ENCODE results near the gene DNAJB8. TPM values are rescaled to one million over a fixed set of nuclear protein-coding genes. Genes with fewer than 3 reads are reported as not detected.

Gene DNAJB8
- polyA plus RNA-seq, 2 of the 4 experiments (the other 2 are of a cell fraction) = not detected

DNA sequence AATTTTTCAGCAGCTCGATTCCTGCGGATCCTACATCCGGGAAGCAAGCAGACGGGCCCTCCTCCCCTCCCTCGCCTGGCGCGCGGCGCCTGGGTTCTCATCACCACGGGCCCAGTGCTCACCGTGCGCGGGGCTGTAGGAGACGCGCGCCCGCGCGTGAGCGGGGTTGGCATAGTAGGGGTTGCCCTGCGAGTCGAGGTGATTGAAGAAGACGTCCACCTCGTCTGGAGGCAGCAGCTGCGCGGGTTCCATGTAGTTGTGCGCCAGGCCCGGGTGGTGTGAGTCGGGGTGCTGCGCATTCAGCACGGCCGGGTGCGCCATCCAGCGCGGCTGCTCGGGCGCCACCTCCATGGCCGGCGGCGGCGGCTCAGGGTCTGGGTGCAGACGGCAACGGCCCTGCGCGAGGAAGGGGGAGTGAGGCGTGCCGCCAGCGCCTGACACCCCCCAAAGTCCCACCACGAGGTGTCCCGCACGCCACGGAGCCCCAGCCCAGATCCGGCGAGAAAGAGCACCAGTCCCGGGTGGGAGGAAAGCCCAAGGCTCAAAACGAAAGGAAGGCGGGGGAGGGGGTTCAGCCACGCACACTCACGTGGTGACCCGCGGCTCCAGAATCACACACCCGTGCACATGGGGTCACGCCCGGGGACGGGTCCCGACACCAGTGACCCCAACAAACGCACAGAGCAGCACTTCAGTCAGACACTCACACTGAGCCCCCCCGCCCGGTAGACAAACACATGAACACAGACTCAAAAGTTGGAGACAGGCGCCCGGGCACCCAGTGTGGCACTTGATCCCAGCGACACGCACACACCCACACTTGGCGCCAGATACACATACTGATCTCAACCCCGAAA, 20.2 kb upstream of the DNAJB8 start (continued):
- TF ChIP-seq, protein P1, sequence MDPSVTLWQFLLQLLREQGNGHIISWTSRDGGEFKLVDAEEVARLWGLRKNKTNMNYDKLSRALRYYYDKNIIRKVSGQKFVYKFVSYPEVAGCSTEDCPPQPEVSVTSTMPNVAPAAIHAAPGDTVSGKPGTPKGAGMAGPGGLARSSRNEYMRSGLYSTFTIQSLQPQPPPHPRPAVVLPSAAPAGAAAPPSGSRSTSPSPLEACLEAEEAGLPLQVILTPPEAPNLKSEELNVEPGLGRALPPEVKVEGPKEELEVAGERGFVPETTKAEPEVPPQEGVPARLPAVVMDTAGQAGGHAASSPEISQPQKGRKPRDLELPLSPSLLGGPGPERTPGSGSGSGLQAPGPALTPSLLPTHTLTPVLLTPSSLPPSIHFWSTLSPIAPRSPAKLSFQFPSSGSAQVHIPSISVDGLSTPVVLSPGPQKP (IDR thresholded peaks at IDR 0.05; ENCODE audit: low read depth, low read length) = no peak
- TF ChIP-seq POLR2AphosphoS2 (conservative IDR thresholded peaks at IDR 0.05; ENCODE audit: low read length) (no peak), BHLHE40 (IDR thresholded peaks at IDR 0.05; ENCODE audit: low read depth, low read length) (no peak)

DNA sequence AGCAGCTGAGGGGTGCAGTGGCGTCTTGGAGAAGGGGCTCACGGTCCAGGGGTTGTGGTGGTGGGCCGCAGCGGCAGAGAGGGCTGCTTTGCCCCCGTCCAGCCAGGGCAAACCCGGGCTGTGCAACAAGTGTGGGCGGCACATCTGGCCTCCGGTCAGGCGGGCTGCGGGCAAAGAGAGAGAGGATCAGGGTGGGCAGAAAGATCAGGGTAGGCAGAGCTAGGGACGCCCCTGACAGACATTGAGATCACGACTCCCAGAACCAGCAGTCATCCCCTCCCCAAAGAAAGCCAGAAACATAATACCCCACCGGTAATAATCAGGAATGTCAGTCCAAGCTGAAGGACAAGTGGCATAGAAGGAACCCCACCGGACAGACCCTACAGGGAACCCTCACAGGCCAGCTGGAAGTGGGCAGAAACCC, 19.5 kb upstream of the DNAJB8 start:
- TF ChIP-seq CBX2 (IDR thresholded peaks at IDR 0.05; ENCODE audit: borderline replicate concordance, low read depth) = no peak
- no peak for TF ChIP-seq JUNB (IDR thresholded peaks at IDR 0.05)
- Histone ChIP-seq H3K27ac (peak overlapping the region in 1 of 2 experiments; percentile 84; a peak in 2 of 6 replicates), H3K4me3 (no peak overlapping the region; the same call in 2 of the 3 replicates), H3K4me2 (peak overlapping the region; percentile 99), H3K4me1 (peaks cover 17% of the 10 kb centered on the region; the same call in 2 of the 3 replicates), H3K9me3 (no peaks in the 10 kb centered on the region)
- ATAC-seq = no peak
- ChIA-PET CTCF (interaction anchor here (0.5 to 6.1 kb wide), 4 partner anchors 10 to 1125 kb away, joined by 3 to 27 read pairs (median 4); no protein-coding TSS in a partner anchor), POLR2A (no interaction called here)
- WGBS (ENCODE audit: missing lambda C conversion rate) = 75% methylated on average over 4 of the region's 14 CpGs
- no peak for DNase-seq (ENCODE audit: low read depth in 1 of 2, low spot score in 1 of 2)
- FAIRE-seq = no peak

DNA sequence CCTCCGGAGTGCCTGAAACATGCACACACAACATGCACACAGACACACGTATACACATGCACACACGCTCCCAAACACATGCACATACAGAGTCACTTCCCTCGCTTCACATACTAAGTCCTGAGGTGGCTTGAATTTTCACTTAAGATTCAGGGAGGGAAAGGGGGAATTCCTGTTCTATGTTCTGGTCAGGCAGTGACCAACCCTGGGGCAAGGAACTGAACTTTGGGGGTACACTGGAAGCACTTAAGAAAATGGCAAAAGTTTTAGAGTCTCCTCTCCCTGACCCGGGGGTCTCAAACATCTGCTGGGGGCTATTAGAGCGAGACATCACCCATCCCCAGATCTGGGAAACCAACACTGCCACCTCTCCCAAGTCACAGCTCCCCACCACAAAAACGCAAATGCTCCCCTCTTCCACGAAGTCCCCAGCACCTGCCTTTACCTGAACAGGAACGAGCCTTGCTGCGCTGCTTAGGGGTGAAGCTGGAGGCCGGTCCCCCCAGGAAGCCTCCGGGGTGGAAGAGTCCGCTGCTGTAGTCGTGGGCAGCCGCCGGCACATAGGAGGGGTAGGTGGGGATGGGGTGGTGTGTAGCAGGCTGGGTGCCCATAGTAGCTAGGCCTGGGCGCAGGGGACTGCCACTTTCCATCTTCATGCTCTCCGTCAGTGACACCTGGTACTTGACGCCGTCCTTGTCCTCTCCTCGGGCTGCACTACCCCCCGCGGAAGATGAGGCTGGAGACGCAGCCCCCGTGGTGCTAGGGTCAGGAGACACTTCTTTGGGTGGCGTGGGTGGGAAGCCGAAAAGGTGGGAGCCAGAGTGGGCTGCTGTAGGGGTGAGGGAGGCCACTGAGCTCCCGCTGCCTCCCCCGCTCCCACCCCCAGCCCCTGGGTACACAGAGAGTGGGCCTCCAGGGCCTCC, 18.9 kb upstream of the DNAJB8 start:
- TF ChIP-seq MYC (IDR thresholded peaks at IDR 0.05; ENCODE audit: borderline replicate concordance, low read length) = no peak
- no peak for TF ChIP-seq BHLHE40 (IDR thresholded peaks at IDR 0.05; ENCODE audit: low read depth, low read length)
- no peak for TF ChIP-seq NFE2L2 (conservative IDR thresholded peaks at IDR 0.05; ENCODE audit: low read length)
- TF ChIP-seq FOSB (CRISPR knock-in tag; IDR thresholded peaks at IDR 0.05) = no peak
- ChIA-PET CTCF (interaction anchor here (1.0 to 6.1 kb wide), 4 partner anchors 10 to 60 kb away, joined by 3 to 27 read pairs (median 4); no protein-coding TSS in a partner anchor), POLR2A (no interaction called here)
- Histone ChIP-seq H3K9me3 (no peaks in the 10 kb centered on the region), H3K4me3 (no peak overlapping the region), H3K4me1 (peaks cover 17% of the 10 kb centered on the region; the same call in 2 of the 3 replicates), H3K27ac (no peak overlapping the region), H3K4me2 (no peak overlapping the region)
- DNase-seq (ENCODE audit: low read depth in 1 of 2, low spot score in 1 of 2) (no peak), FAIRE-seq (no peak), ATAC-seq (no peak)
- WGBS (ENCODE audit: missing lambda C conversion rate) = 93% methylated on average over 15 of the region's 29 CpGs

DNA sequence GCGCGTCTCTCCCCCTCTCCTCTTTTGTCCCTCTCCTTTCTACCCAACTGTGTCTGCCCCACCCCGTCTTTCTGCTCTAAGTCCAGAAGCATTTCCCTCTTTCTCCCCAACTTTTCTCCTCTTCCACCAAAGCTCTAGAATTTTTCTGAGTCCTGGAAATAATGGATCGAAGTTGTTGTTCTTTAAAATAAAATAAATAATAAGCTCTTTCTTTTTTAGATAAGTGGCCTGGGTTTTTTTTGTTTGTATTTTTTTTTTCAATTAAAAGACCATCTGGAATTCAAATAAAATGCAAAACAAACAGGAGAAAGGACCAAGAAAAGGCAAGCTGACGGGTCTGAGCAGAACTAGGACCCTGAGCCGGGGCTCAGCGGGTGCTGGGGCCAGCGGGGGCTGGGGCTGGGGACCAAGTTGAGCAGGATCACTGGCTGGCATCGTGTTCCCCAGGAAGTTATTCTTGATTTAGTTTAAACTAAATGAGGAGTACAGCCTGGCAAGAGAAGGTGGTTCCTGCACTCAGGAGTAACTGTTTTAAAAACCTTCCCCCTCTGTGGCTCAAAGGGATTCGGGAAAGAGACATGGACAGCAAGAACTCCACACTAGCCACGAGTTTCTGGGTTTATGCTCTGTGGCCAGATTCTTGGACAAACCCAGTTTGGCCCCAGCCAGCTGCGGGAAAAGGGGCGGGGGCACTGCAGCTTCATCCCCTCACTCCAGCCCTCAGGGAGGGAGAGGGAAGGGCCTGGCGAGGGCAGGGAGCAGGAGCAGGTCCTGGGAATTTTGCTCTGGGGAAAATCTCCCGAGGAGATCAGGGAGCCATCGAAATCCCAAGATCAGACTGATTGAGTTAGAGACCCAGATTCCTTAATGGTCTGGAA, 18.0 kb upstream of the DNAJB8 start:
- DNase-seq (ENCODE audit: low read depth in 1 of 2, low spot score in 1 of 2) = no peak
- H3K4me3 ChIP-seq = no peak overlapping the region
- ChIA-PET CTCF (interaction anchor here (0.6 to 1.2 kb wide), 3 partner anchors 13 to 96 kb away, joined by 3 read pairs; no protein-coding TSS in a partner anchor), POLR2A (no interaction called here)
- TF ChIP-seq NR3C1 (IDR thresholded peaks at IDR 0.05) (no peak), CBX2 (IDR thresholded peaks at IDR 0.05; ENCODE audit: borderline replicate concordance, low read depth) (no peak), TP53 (CRISPR knock-in tag; IDR thresholded peaks at IDR 0.05) (no peak), SREBF2 (IDR thresholded peaks at IDR 0.05) (no peak), SMC3 (IDR thresholded peaks at IDR 0.05) (no peak), RFX5 (IDR thresholded peaks at IDR 0.05) (no peak), RAD21 (conservative IDR thresholded peaks at IDR 0.05 in 1 of 2, IDR thresholded peaks at IDR 0.05 in 1 of 2) (no peak), ZC3H11A (IDR thresholded peaks at IDR 0.05) (no peak), JUN (IDR thresholded peaks at IDR 0.05) (no peak), ZFP36 (IDR thresholded peaks at IDR 0.05; ENCODE audit: borderline replicate concordance, partially characterized antibody) (no peak), NPAS2 (CRISPR knock-in tag; IDR thresholded peaks at IDR 0.05; ENCODE audit: borderline replicate concordance) (no peak), CEBPB (IDR thresholded peaks at IDR 0.05) (no peak)
- TF ChIP-seq, protein P2, sequence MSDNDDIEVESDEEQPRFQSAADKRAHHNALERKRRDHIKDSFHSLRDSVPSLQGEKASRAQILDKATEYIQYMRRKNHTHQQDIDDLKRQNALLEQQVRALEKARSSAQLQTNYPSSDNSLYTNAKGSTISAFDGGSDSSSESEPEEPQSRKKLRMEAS (IDR thresholded peaks at IDR 0.05) = no peak
- TF ChIP-seq, protein P3, sequence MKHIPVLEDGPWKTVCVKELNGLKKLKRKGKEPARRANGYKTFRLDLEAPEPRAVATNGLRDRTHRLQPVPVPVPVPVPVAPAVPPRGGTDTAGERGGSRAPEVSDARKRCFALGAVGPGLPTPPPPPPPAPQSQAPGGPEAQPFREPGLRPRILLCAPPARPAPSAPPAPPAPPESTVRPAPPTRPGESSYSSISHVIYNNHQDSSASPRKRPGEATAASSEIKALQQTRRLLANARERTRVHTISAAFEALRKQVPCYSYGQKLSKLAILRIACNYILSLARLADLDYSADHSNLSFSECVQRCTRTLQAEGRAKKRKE (CRISPR knock-in tag; IDR thresholded peaks at IDR 0.05; ENCODE audit: low read depth) = no peak
- WGBS (ENCODE audit: missing lambda C conversion rate) = 88% methylated on average over 14 of the region's 16 CpGs
- no peak for ATAC-seq
- no peak for FAIRE-seq
- H3K4me1 ChIP-seq = peaks cover 17% of the 10 kb centered on the region; the same call in 2 of the 3 replicates
- no peak overlapping the region for H3K4me2 ChIP-seq
- H3K27ac ChIP-seq = no peak overlapping the region
- no peaks in the 10 kb centered on the region for H3K9me3 ChIP-seq

Data from A549 (cell line).